ENCODE data around the gene ELAVL2. TPM values are rescaled to one million over a fixed set of nuclear protein-coding genes. Genes with fewer than 3 reads are reported as not detected.

Gene ELAVL2
- total RNA-seq, 1 donor from 2014 or later: 0.26 TPM

GRCh38 chr9:23771746-23772384, 54.2 kb downstream of the ELAVL2 start:
- FAIRE-seq: no peak
- no peak for TF ChIP-seq CTCF (IDR thresholded peaks at IDR 0.05; ENCODE audit: insufficient read depth, low read length, severe bottlenecking)

GRCh38 chr9:23769307-23769935, 56.6 kb downstream of the ELAVL2 start:
- H3K4me3 ChIP-seq (ENCODE audit: low read depth, low read length): no peak overlapping the region
- TF ChIP-seq CTCF (IDR thresholded peaks at IDR 0.05; ENCODE audit: insufficient read depth, low read length, severe bottlenecking): no peak
- DNase-seq (ENCODE audit: low read depth): peak; percentile 96
- FAIRE-seq: no peak
- no peaks in the 10 kb centered on the region for H3K27me3 ChIP-seq (ENCODE audit: control insufficient read depth, insufficient read depth, low read length)
- no peaks in the 10 kb centered on the region for H3K36me3 ChIP-seq (ENCODE audit: control insufficient read depth, insufficient read depth, low read length)

More at GRCh38 chr9:23771746-23772384, 54.2 kb downstream of the ELAVL2 start:
- H3K36me3 ChIP-seq (ENCODE audit: control insufficient read depth, insufficient read depth, low read length): no peaks in the 10 kb centered on the region
- H3K4me3 ChIP-seq (ENCODE audit: low read depth, low read length): no peak overlapping the region
- DNase-seq (ENCODE audit: low read depth): peak; percentile 46
- H3K27me3 ChIP-seq (ENCODE audit: control insufficient read depth, insufficient read depth, low read length): no peaks in the 10 kb centered on the region

GRCh38 chr9:23768861-23769260, 57.2 kb downstream of the ELAVL2 start:
- no peak for DNase-seq (ENCODE audit: low read depth)
- Histone ChIP-seq H3K36me3 (ENCODE audit: control insufficient read depth, insufficient read depth, low read length) (no peaks in the 10 kb centered on the region), H3K27me3 (ENCODE audit: control insufficient read depth, insufficient read depth, low read length) (no peaks in the 10 kb centered on the region), H3K4me3 (ENCODE audit: low read depth, low read length) (no peak overlapping the region)
- TF ChIP-seq CTCF (IDR thresholded peaks at IDR 0.05; ENCODE audit: insufficient read depth, low read length, severe bottlenecking): no peak
- no peak for FAIRE-seq

GRCh38 chr9:23766613-23767012, 59.4 kb downstream of the ELAVL2 start:
- DNase-seq (ENCODE audit: low read depth) (no peak), FAIRE-seq (no peak)
- Histone ChIP-seq H3K36me3 (ENCODE audit: control insufficient read depth, insufficient read depth, low read length) (no peaks in the 10 kb centered on the region), H3K27me3 (ENCODE audit: control insufficient read depth, insufficient read depth, low read length) (no peaks in the 10 kb centered on the region), H3K4me3 (ENCODE audit: low read depth, low read length) (no peak overlapping the region)
- no peak for TF ChIP-seq CTCF (IDR thresholded peaks at IDR 0.05; ENCODE audit: insufficient read depth, low read length, severe bottlenecking)

GRCh38 chr9:23765561-23765960, 60.5 kb downstream of the ELAVL2 start:
- no peak for TF ChIP-seq CTCF (IDR thresholded peaks at IDR 0.05; ENCODE audit: insufficient read depth, low read length, severe bottlenecking)
- no peak overlapping the region for H3K4me3 ChIP-seq (ENCODE audit: low read depth, low read length)
- H3K27me3 ChIP-seq (ENCODE audit: control insufficient read depth, insufficient read depth, low read length): no peaks in the 10 kb centered on the region
- no peaks in the 10 kb centered on the region for H3K36me3 ChIP-seq (ENCODE audit: control insufficient read depth, insufficient read depth, low read length)
- FAIRE-seq: no peak
- no peak for DNase-seq (ENCODE audit: low read depth)
